Brain microvascular endothelial cell (primary cell): ENCODE measurements around the gene ATP8A2.
"Not testable (repeated sequence)": the region's sequence is repeated elsewhere in the genome, so short reads cannot be mapped to it uniquely, and the experiment has no call there.

ENCODE experiments used
- DNase-seq: peaks from one replicate; pipeline ENCODE4 v3.0.0-alpha.2; 2020
- H3K27ac ChIP-seq: fragments of 250-450 bp; sonication (Bioruptor Pico); 2 replicates; pipeline ENCODE4 v1.5.1; 2020; ENCODE audit warnings: mild to moderate bottlenecking, moderate library complexity
- H3K27me3 ChIP-seq: fragments of 250-450 bp; sonication (Bioruptor Pico); replicated peaks from 2 replicates; pipeline ENCODE4 v1.5.1; 2020; ENCODE audit warnings: mild to moderate bottlenecking
- H3K36me3 ChIP-seq: fragments of 250-450 bp; sonication (Bioruptor Pico); replicated peaks from 2 replicates; pipeline ENCODE4 v1.5.1; 2020; ENCODE audit warnings: mild to moderate bottlenecking
- H3K4me3 ChIP-seq: 2 replicates; pipeline ENCODE4 v1.5.1; 2011; ENCODE audit warnings: low read depth, mild to moderate bottlenecking, control low read depth, low read length, moderate library complexity
- CTCF ChIP-seq: IDR thresholded peaks from 2 replicates; pipeline ENCODE4 v1.5.1; 2011; ENCODE audit warnings: low read depth, mild to moderate bottlenecking, moderate library complexity, low read length, control low read depth, inconsistent platforms; ENCODE audit errors: missing control alignments
- in situ Hi-C: cut with HindIII; loops from 2 replicates; pipeline ENCODE4 v1.10.0; 2017; ENCODE audit warnings: low sequenced_read_pairs, low pct_ligation_motif_present

The ATP8A2 gene

GRCh38 chr13:25347151-25347550 is 24.6 kb upstream of the ATP8A2 start:
- H3K4me3 ChIP-seq, result no peak overlapping the region
- no peak for TF ChIP-seq CTCF
- DNase-seq, result no peak
- H3K36me3 ChIP-seq, result no peaks in the 10 kb centered on the region
- in situ Hi-C loops, result no loop called here
- H3K27ac ChIP-seq, result no peak overlapping the region
- H3K27me3 ChIP-seq, result no peaks in the 10 kb centered on the region

- in situ Hi-C loops, result no loop called here
- no peak for DNase-seq
- no peak overlapping the region for H3K4me3 ChIP-seq
Measured at GRCh38 chr13:25351404-25351803, 20.4 kb upstream of the ATP8A2 start.

GRCh38 chr13:25352230-25352629 is 19.5 kb upstream of the ATP8A2 start:
- Histone ChIP-seq H3K27ac (no peak overlapping the region), H3K36me3 (no peaks in the 10 kb centered on the region), H3K4me3 (no peak overlapping the region), H3K27me3 (no peaks in the 10 kb centered on the region)
- in situ Hi-C loops, result no loop called here
- no peak for TF ChIP-seq CTCF
- no peak for DNase-seq

More at GRCh38 chr13:25351404-25351803, 20.4 kb upstream of the ATP8A2 start:
- no peak overlapping the region for H3K27ac ChIP-seq
- no peaks in the 10 kb centered on the region for H3K27me3 ChIP-seq
- no peak for TF ChIP-seq CTCF
- no peaks in the 10 kb centered on the region for H3K36me3 ChIP-seq

- in situ Hi-C loops, result no loop called here
- H3K27me3 ChIP-seq, result no peaks in the 10 kb centered on the region
- no peak for TF ChIP-seq CTCF
- H3K27ac ChIP-seq, result no peak overlapping the region
- no peaks in the 10 kb centered on the region for H3K36me3 ChIP-seq
- no peak overlapping the region for H3K4me3 ChIP-seq
- DNase-seq, result no peak
Measured at GRCh38 chr13:25352806-25353205, 19.0 kb upstream of the ATP8A2 start.

GRCh38 chr13:25353344-25353743 is 18.4 kb upstream of the ATP8A2 start:
- TF ChIP-seq CTCF, result no peak
- DNase-seq, result no peak
- no peak overlapping the region for H3K4me3 ChIP-seq
- no peaks in the 10 kb centered on the region for H3K27me3 ChIP-seq
- in situ Hi-C loops, result no loop called here
- H3K36me3 ChIP-seq, result no peaks in the 10 kb centered on the region
- no peak overlapping the region for H3K27ac ChIP-seq

GRCh38 chr13:25354377-25354776 is 17.4 kb upstream of the ATP8A2 start:
- no peaks in the 10 kb centered on the region for H3K27me3 ChIP-seq
- in situ Hi-C loops, result no loop called here
- no peak for TF ChIP-seq CTCF
- DNase-seq, result no peak
- no peak overlapping the region for H3K27ac ChIP-seq
- H3K36me3 ChIP-seq, result no peaks in the 10 kb centered on the region
- no peak overlapping the region for H3K4me3 ChIP-seq

GRCh38 chr13:25360443-25360842 is 11.3 kb upstream of the ATP8A2 start:
- in situ Hi-C loops, DNase-seq, H3K27me3 ChIP-seq, H3K36me3 ChIP-seq, H3K27ac ChIP-seq, H3K4me3 ChIP-seq: not testable (repeated sequence)
